ENCODE data around the gene HIVEP1.
A peak's percentile ranks its signal among the peaks of the same experiment; 100 is the strongest.

HIVEP1 gene

DNA sequence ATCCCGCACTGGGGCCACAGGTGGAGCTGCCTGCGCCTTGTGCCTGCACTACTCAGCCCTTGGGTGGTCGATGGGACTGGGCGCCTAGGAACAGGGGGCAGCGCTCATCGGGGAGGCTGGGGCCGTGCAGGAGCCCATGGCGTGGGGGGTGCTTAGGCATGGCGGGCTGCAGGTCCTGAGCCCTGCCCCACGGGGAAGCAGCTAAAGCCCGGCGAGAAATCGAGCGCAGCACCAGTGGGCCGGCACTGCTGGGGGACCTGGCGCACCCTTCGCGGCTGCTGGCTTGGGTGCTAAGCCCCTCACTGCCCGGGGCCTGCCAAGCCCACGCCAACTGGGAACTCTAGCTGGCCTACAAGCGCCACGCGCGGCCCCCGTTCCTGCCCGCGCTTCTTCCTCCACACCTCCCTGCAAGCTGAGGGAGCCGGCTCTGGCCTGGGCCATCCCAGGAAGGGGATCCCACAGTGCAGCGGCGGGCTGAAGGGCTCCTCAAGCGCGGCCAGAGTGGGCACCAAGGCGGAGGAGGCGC is 5.8 kb downstream of the HIVEP1 start:
- no peak for DNase-seq (ENCODE audit: low spot score)

DNA sequence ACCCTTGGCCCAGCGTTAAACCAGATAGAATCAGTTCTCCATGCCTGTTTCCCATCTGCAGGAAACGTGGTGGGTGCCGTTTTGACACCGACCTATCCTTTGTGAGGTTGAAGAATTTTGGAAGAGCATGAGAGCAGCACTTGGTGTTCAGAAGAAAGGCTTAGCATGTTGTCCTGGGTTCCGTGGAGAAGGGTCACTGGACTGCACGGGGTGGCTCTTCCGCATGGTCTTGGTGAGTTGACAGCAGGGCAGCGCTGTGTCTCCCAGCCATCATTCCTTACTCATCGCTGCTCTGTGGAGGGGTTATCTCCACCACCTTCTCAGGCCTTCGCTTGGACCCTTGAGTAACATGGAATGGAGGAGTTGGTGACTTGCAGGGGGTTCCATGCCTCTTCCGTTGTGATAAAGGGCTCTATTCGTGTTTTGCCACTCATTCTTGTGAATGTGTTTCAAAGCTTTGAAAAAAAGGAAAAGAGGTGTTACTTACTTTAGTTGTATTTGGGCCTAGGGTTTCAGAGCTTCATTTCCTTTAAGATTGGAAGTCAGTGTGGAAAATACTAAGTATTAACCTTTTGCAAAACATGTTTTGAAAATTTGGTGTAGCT is 8.2 kb downstream of the HIVEP1 start:
- no peak for DNase-seq (ENCODE audit: low spot score)

DNA sequence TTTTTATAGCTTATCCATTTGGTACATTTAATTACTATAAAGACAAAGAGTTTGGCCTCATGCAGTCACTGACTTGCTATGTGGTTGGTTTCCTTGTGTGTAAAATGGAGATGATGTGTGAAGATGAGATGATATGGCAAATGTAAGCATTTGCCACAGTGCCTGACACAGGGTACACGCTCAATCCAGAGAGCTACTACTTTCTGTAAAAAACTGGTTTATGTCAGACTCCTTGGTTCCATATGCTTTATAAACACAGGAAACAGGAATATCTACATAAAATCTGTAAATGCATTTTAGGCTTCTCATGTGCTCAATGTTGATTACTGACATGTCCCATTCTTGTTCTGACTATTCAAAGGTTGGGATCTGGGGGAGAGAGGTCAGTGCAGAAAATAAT is 10.4 kb downstream of the HIVEP1 start:
- DNase-seq (ENCODE audit: low spot score), result no peak

DNA sequence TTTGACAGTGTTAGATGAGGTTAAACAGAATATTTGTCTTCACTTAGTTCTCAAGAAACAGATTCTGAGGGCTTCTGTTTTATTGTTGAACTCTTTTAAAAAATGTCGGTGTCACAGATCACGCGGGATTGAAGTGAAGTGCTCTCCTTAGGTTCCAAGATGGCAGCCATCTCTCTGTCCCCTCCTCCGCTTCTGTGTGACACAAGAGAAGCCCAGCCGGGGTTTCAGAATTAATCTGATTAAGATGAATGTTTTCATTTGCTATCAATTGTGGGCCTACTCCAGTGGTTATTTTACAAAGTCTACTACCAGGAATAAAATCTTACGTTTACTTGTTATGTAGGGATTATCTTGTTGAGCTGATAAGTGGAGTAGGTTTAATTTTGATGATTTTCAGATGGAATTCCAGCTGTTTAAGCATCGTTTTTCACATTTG is 10.9 kb downstream of the HIVEP1 start:
- no peak for DNase-seq (ENCODE audit: low spot score)

DNA sequence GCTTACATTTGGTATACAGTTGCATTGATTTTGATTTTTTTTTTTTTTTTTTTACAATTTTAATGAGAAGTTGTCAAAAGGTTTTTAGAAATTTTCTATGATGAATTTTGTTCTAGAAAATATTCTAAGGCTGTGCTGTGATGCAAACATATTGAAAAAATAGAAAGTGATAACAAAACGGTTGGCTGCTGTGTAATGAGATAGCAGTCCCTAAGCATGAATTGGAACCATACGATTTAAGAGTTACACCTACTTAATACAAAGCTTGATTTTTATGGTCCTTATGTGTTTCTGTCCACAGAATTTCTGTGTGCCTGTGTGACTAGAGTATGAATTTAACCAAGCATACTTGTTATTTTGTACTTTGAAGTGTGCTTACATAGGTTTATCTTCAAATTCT is 12.1 kb downstream of the HIVEP1 start:
- DNase-seq (ENCODE audit: low spot score), result no peak

DNA sequence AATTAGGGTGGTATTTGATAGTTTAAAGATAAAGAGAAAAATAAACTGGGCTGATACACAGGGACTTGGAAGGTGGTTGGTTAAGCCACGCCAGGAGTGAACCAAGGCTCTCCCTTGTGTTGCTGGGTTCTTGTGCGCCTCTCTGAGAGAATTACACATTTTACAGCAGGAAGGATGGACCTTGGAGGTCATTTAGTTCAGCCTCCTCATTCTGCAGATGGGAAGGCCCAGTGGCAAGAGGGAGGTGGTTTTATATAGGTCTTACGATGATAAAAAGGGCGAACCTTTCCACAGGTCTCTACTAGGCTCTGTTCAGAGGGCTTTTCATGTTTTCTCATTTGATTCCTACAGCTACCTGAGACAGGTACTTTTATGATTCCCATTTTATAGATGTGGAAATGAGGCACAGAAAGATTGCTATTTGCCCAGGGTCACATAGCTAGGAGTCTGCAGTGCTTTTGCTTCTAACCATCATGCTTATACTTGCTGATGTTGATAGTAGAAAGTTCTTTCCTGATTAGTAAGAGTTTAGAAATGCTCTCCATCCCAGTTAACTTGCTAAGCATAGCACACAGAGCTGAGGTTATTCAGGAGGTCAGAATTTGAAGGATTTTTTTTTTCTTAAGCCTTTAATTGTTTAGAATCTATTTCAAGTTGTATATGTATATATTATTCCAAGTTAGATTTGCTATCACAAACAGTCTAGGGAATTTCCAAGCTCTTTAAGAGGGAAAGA is 12.8 kb downstream of the HIVEP1 start:
- DNase-seq (ENCODE audit: low spot score), result no peak

DNA sequence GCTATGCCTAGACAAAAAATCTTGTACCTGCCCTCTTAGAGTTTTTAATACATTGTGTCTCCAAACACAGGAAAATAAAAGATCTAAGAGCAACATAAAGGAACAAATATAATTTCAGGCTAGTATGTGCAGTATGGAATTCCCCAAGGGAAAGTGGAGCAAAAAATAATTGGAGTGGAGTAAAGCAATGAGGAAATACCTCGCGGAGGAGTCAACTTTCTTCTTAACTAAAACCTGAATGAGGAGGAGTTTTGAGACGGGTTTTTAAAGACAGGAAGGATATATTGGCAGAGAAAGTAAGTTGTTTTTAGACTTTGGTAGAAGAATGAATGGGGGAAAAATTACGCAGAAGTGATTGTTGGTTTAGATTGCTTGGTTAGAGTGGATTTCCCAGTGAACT is 14.0 kb downstream of the HIVEP1 start:
- DNase-seq (ENCODE audit: low spot score), result no peak

DNA sequence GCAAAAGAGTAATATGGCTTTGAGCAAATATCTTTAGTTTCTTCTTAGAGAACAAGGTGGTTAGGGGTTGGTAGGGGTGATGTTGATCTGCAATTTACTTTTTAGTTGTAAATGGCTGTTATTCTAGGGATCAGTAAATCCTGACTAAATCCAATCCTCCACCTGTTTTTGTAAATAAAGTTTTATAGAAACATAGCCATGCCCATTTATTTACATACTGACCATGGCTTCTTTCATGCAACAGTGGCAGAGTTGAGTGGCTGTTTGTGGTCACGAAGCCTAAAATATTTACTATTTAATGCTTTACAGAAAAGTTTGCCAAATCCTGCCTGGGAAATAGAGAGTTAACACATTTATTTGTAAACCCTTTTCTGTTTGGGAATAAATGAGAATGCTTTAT is 14.7 kb downstream of the HIVEP1 start:
- DNase-seq (ENCODE audit: low spot score), result no peak

DNA sequence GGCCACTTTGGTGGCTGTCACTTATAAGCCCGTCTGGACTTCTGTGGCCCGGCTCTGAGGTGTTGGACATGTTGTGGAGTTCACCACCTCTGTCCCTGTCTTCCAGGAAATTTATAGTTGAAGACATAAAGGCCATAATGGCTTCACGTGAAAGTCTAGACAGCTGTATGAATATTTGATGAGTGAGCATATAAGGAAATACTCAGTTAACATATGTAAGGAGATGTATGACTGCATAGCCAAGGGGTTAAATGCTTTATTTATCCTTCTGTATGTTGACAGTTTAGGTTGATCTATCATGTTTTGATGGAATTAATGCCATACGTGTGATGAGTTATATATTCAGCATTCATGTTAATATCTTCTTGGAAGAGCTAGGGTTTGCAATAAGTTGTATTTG is 16.1 kb downstream of the HIVEP1 start:
- DNase-seq (ENCODE audit: low spot score), result no peak

DNA sequence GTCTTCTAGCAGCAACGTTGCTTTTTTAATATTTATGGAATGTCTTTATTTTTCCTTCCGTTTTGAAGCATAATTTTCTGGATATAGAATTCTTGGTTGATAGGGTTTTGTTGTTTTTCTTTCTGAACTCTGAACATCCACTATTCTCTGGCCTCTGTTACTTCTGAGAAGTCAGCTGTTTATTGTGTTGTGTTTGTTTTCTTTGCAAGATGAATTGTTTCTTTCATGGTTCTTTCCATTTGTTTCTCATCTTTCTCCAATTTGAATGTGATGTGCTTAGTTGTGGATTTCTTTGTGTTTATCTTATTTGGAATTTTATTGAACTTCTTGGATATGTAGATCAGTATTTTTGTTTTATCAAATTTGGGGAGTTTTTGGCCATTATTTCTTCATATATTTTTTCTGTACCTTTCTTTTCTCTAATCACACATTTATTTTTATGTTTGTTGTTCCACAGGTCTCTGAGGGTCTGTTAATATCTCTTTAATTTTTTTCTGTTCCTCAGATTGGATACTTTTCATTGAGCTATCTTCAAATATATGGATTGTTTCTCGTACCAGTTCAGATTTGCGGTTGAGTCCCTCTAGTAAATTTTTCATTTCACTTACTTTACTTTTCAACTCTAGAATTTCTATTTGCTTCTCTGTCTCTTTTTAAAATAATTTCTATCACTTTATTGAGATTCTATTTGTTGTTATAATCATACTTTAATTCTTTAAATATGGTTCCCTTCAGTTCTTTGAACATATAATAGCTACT is 18.0 kb downstream of the HIVEP1 start:
- DNase-seq (ENCODE audit: low spot score), result no peak

DNA sequence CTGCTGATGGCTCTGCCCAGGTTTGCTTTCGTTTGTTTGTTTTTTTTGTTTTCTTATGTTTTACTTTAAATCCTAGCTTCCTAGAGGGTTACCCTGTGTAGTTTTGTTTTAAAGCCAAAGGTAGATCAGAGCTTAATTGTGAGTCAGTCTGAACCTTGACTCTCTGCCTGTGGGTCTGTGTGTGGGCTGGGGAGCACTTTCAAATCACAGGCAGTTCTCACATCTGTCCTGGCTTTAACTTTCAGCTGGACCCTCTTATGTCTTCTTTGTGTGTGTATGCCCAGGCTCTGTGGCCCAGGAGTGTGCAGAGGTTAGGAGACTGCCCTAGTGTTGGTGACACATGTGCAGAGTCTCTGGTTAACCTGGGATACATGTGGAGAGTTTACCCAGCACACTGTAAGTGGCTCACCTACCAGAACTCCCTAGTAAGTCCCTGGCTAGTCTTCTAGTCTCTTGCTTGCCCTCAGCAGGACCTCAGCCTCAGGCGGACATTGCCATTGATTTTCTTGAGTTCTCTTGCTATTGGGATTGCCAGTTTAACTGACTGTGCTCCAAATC is 19.0 kb downstream of the HIVEP1 start:
- no peak for DNase-seq (ENCODE audit: low spot score)

DNA sequence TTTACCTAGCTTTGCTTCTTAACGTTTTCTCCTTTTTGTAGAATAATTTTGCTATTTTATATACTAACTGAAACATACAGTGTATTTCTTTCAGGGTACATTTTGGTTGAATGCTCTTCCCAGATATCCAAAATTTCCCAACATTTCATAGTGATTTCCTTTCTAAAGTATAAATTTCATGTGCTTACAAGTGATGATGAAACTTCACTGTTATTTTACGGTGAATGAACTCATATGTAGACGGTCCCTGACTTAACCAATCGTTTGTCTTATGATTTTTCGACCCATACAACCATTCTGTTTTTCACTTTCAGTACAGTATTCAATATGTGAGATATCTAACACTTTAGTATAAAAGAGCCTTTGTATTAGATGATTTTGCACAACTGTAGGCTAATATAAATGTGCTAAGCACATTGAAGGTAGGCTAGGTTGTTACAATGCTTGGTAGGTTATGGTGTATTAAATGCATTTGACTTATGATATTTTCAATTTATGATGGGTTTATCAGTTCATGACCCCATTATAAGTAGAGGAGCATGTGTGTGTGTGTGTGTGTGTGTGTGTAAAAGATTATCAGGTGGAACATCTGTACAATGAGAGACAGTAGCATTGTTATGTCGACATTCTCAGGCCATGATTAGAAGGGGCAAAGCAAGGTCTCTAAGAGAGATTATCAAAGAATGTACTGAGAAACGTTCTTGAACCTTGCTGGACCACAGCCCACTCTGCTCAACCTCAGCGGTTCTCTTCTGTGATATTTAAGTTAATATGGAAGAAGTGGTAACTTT is 20.9 kb downstream of the HIVEP1 start:
- no peak for DNase-seq (ENCODE audit: low spot score)

DNA sequence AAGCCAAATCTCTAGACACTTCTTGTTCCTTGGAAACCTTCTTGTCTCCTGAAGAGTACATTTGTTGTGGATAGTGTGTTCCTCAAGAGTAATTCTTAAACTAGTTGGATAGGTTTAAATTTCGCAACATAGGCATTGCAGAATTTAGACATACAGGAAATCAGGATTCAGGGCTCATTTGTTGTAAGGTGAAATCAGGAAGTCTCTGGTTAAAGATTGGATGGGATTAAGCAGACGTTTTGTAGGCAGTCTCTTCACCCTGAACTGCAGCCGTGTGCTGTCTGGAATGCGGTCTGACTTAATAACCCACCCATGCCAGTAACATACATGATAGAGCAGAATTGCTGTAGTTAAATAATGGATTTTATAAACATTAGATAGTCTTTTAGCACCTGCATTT is 21.7 kb downstream of the HIVEP1 start:
- no peak for DNase-seq (ENCODE audit: low spot score)

DNA sequence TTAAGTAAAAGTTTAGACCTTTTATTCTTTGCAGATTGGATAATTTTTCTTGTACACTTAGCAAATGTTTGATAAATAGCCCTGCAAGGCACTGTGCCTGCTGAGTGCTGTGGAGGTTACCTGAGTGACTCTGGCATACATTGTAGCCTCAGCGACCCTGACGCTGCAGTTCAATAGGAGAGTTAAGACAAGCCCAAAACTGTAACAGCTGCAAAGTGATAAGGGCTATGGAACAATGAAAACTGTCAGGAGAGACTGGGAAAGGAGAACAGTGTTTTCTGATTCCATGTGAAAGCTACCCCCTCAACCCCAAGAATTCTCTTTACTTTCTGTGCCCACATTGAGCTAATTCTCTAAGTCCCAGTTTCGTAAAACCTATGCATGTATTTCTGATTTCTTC is 22.2 kb downstream of the HIVEP1 start:
- DNase-seq (ENCODE audit: low spot score), result no peak

DNA sequence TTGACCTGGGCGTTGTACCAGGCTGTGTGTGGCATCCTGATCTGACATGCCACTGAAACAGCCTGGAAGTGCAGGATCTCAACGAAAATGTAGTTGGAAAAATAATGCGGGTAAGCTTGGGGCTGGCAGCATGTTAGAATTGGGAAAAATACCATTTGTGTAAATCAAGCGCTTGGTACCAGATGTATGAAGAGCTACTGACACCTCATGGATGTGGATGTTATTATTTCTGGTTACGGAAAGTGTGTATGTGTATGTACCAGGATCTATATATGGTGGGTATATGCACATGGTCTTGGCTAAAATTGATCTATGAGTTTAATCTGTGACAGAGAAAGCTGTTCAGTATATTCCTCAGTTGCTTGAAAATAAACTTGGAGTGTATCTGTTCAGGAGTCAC is 22.7 kb downstream of the HIVEP1 start:
- DNase-seq (ENCODE audit: low spot score), result peak; percentile 19

DNA sequence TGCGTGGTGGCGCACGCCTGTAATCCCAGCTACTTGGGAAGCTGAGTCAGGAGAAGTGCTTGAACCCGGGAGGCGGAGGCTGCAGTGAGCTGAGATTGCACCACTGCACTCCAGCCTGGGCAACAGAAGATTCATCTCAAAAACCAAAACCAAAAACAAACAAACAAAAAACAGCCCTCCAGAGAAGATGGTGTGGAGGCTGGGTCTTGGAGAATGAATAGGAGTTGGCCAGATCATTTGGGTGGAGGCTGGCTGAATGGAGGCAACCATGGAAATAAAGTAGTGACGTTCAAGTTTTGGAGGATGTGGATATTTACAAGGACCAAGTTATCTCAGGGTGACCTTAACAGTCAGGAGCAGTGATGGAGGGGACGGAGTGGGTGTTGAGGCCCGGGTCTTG is 24.7 kb downstream of the HIVEP1 start:
- DNase-seq (ENCODE audit: low spot score), result no peak

DNA sequence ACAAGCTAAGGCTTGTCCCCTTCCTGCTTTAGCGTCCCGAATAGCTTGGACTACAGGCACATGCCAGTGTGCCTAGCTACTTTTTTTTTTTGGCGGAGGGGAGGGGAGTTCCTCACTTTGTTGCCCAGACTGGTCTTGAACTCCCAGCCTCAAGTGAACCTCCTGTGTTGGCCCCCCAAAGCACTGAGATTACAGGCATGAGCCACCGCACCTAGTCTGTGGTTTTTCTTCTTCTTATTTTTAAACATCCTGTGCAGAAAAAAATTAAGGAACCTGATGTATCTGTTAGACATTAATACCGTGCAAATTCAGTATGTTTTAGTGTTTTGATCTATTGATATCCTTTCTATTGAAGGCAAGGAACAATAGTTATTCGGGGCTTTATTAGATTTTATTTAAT is 25.7 kb downstream of the HIVEP1 start:
- DNase-seq (ENCODE audit: low spot score), result no peak

DNA sequence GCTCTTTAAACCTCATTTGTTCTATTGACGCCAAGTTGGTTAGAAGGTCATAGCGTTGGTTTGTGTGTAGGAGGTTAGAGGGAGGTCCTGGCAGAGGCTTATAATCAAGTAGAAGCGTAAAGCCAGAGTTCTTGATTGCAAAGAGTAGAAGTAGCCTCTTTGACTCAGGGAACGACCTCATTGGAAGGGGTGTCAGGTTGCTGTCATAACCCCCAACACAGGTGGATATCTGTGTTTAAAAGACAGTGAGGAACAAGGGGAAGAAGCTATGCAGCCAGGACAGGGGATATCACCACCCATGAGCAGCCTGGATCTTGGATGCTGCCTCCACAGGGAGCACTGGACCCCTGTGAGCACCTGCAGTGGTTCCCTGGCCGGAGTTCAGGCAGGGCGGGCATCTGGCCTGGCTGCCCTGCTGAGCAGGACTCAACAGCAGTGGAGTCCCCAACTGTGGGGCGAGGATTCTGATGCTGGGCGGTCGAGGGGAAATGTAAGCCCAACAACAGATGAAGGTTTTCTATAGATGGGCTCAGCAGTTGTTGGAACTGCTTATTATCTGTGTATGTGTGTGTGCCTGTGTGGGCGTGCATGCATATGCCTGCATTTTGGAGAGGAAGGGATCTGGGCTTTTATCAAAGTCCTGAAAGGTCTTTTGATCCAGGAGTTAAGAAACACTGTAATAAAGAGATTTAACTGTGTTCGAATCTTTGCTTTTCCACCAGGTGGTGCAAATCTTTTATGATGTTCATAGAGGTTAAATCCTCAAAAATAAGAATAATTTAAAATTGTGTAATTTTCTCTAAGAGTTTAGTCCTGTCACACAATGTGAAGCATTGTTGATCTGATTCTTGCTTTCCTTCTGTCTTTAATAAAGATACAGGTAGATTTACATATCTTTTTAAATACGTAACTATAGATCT is 27.7 kb downstream of the HIVEP1 start:
- DNase-seq (ENCODE audit: low spot score), result no peak

DNA sequence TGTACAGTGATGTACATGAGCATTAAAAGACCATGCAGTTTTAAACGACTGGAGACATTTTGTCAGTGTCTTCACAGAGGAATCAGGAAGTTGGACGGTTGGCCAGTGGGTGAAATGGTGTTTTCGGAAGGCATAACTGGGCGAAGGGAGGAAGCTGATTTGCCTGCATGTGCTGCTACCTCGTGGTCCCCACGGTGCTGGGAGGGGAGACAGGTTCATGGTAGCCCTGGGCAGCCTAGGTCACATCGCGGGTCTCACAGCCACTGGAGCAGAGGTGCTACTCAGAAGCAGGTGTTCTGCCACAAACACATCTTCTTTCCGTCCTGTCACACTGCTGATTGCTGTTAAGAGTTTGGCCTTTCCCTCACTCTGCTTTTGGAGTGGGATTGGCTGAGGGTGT is 35.2 kb downstream of the HIVEP1 start:
- no peak for DNase-seq (ENCODE audit: low spot score)

DNA sequence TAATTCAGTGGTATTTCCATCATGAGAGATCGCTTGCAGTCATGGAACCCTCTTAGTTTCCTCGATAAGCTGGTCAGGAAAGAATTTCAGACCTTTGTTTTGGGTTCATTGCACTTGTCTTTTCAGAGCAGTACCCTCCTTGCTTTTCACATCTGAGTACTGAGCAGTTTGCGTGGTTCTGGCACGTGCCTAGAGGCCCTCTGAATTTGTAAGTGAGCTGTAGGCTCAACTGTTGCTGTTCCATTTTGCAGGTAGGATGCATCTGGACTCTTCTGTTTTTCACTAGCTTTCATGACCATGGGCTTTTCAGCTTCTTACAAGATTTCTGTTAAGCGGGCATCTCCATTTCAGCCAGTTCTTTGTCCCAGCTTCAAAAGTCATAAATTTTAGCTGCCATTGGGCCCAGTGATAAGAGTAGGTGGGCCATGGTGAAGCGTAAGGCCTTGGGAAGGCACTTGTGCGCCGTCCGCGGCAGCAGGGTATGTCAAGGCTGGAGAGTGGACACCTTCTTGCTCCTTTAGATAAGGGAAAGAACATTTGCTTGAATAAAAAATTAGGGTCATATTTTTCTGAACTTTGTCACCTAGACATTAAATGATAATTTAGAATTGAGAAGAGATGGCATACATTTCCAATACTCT is 35.8 kb downstream of the HIVEP1 start:
- DNase-seq (ENCODE audit: low spot score), result no peak

All from RKO (cell line).